ENCODE measurements around the gene WWTR1. TPM values are rescaled to one million over a fixed set of nuclear protein-coding genes. Genes with fewer than 3 reads are reported as not detected.

The WWTR1 gene
- total RNA-seq, 1 donor from 2014 or later, result 8.0 TPM

GRCh38 chr3:149564079-149564478 lies 93.7 kb downstream of the WWTR1 start:
- DNase-seq, result no peak

DNA sequence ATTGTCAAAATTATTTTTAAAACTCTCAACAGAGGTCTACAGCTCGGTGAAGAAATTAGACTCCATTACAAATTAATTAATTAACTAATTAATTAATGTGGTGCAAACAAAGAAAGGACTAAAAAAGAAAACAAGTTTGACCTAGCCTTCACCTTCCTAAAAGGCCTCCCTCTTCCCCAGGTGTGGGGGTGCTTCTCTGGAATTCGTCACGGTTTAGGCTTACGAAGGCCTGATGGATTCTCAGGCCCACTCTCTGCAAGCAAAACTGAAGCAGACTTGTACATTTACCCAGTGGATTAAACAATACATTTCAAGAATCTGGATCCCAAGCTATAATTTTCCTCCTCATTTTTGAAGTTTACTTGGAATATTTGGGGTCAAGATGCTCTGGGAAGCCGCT lies 94.7 kb downstream of the WWTR1 start:
- DNase-seq, result no peak

DNA sequence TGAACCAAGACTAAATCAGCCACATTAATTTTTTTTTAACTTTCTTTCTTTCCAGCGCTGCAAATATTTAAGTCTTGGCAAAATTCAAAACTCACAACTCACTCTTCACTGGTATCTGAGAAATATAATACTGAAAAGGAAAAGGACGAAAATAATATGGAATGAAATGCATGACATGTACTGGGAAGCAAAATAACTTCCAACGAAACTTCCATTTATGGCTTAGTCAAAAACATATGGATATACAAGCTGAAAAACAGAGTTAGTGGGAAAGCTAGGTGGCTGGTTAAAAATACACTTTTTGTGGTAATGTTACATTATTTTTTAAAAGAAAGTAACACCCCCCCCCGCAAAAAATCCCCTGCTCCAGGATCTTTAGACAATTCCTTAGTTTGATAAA lies 97.2 kb downstream of the WWTR1 start:
- no peak for DNase-seq

GRCh38 chr3:149560001-149560400 lies 97.8 kb downstream of the WWTR1 start:
- DNase-seq, result no peak

- no peak for DNase-seq
Observed at GRCh38 chr3:149559525-149559924, 98.3 kb downstream of the WWTR1 start.

DNA sequence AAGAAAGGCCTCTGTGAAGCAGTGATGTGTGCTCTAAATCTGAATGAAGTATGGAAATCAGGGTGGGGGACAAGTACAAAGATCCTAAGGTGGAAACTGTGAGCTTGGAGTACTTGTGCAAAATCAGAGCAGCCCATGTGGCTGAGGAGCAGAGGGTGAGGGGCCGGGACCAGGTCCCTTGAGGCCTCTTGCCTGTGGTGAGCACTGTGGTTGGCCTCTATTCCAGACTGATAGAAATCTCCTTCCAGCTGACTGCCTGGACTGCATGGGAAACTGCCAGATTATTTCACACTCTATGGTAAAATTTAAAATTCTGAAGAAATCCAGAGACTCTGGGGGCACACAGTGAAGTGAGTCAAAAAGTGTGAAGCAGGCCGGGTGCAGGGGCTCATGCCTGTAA lies 101.9 kb downstream of the WWTR1 start:
- no peak for DNase-seq

- DNase-seq, result no peak
Observed at GRCh38 chr3:149554826-149555225, 103.0 kb downstream of the WWTR1 start.

DNA sequence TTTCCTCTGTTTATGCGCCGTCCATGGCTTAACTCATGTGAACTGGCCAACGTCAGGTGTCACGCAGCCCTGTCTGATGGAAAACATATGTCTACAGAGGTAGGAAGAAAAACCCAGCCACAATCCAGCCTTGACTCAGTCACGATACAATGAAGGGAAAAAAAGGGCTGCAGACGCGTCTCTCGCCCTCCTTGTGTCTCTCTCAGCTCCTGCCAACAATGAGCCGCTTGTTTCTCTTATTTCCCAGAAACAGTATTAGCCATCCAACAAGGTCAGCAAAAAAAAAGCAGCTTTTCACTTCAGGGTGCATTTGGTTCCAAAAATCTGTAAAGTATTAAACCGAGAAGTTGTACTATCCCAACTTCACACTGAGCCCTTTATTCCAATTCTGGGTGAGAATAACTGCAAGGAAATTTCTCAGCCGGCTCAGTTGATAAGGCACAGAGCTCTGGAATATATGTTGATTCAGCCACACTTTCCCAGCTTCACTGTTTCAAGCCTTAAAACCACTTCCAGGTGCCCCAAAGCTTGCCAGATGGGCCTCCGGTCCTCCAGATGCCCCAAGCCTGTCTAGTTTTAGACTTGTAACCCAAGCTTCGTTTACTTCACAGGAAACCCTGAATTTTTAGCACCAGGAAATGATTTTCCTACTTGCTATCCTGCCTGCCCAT lies 103.9 kb downstream of the WWTR1 start:
- no peak for DNase-seq

- no peak for DNase-seq
Observed at GRCh38 chr3:149552700-149553099, 105.1 kb downstream of the WWTR1 start.

DNA sequence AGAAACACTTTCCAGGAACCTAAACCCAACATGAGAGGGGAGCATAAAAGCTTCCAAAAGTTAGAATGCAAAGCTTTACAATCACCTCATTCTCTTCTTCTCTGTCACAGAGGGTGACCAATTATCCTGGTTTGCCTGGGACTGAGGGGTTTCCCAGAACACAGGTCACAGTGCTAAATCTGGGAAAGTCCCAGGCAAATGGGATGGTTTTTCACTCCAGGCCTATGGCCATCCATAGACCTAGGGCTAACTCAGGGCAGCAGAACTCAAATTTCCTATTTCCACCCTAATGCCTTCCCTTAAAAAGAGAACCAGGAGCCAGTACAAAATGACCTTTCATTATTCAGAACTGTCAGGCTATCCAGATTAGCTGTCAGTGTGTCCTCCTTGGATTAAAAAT lies 106.3 kb downstream of the WWTR1 start:
- DNase-seq, result no peak

- DNase-seq, result no peak
Observed at GRCh38 chr3:149548669-149549065, 109.2 kb downstream of the WWTR1 start.

DNA sequence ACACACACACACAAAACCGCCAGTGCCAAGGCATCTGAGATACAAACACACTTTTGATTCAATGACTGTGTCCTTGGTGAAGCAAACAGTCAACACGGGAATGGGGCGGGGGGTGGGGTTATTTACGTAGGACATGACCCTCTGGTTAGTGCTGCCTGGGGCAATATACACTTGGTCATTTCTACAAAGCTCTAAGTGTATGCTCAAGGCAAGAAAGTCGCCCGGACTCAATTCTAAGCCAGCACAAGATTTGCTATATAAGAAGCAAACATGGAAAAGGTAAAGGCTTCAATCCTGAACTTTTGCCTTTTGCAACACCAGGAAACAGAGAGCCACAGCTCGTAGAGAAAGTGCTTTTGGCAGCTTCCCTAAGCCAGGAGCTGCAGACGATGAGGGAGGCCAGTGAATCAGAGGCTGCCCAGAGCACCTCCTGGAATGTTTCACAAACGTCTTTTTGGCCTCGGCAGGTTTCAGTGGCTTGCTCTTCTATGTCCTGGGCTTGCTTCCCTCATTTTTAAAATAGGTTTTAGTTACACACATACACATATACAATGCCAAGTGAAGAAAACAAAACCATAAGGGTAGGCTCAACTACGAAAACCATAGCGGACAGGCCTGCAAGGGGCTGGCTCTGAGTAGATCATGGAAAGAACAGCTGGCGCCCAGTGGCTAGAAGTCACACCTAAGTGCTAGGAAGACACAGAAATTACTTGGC lies 109.7 kb downstream of the WWTR1 start:
- DNase-seq, result no peak

GRCh38 chr3:149547413-149547812 lies 110.4 kb downstream of the WWTR1 start:
- DNase-seq, result no peak

DNA sequence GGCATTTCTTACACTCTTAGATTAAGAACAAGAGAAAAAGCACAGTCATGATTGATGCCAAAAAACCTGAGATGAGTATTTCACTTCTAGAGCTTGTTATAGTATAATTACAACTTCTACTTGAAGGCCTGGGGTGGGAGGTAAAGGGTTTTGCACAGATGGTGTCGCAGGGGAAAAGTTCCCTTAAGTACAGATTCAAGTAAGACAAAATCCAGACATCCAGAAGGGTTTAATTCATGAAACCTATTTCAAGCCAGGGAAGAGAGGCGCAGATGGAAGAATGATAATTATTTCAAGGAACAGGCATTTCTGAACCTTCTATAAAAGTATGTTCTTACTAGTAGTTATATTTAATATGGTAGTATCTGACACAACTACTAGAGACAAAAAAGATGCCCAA lies 112.8 kb downstream of the WWTR1 start:
- DNase-seq, result no peak

- no peak for DNase-seq
Observed at GRCh38 chr3:149542375-149543312, 115.2 kb downstream of the WWTR1 start.

GRCh38 chr3:149541091-149541491 lies 116.7 kb downstream of the WWTR1 start:
- no peak for DNase-seq

DNA sequence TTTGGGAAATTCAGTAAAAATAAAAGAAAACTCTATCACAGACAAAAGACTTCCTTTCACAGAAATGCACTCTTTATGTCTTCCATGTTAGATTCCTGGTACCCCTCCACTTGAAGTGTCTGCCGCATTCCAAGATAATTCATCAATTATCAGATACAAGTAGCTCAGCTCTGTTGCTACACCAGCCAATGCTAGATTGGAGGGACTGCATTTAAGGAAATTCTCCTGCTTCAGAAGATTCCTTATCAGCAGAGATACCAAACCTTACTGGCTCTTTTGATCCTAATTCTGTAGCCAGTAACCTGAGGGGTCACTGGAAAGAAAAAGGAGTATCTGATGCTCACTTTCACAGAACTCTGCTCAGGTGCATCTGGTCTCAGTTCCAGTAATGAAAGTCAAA lies 119.5 kb downstream of the WWTR1 start:
- DNase-seq, result no peak

DNA sequence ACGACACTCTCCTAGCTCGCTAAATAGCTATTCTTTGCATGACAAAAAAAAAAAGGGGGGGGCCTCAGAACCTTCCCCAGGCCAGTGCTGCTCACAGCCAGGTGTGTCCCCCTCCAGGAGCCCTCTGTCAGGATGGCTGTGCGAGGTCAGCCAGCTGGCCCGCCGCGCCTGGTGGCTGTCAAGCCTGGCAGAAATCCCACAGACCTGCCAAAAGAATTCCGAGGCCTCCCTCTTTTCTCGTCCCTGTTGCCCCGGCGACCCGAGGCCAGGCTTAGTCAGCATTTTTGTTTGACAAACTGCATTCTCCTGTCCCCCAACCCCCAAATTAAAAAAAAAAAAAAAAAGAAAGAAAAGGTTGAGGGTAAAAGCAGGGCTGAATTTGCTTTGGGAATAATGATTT lies 121.4 kb downstream of the WWTR1 start:
- DNase-seq, result no peak

- DNase-seq, result no peak
Observed at GRCh38 chr3:149535333-149535685, 122.5 kb downstream of the WWTR1 start.

- no peak for DNase-seq
Observed at GRCh38 chr3:149534671-149535332, 123.0 kb downstream of the WWTR1 start.

DNA sequence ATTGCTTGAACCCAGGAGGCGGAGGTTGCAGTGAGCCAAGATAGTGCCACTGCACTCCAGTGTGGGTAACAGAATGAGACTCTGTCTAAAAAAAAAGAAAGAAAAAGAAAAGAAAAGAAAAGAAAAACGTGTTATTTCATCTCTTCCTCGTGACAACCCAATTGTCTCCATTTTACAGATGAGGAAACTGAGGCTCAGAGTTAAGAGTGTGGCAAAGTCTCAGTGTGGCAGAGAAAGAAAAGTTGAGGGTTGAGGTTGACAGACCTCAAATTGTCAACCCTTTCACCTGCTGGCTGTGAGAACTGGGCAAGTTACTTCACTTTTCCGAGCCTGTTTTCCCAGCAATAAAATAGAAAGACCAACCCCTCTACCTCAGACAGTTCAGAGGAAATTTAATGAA lies 123.7 kb downstream of the WWTR1 start:
- no peak for DNase-seq

DNA sequence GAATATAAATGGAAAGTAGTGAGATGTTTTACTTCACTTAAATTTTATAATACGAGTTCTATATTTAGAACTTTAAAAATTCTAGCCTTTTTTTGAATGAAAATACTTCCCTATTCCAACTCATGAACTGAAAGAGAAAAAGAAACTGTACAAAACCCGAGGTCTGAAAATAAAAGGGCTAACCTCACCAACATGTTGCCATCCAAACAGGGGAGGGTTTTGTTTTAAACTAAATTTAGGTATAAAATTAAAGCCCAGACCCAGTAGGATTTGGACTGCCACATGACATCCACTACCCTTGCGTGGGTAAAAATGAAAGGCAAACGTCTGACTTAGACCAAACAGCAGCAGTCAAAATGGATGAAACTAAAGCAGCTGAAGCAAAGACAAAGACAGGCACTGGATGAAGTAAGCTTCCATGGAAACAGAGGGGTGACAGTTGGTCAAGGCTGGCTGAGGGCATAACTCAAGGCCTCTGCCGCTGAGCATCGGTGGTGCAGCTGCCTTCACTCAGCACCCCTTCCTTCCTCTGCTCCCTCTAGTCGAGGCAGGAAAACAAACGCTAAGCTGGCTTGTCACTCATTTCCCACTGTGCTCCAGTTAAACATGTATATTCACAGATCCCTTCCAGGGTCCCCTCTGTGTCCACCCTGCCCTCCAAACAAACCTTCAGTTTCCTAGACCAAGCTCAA lies 125.2 kb downstream of the WWTR1 start:
- DNase-seq, result no peak
